Dedifferentiated amniotic fluid mesenchymal stem cell (primary cell): ENCODE measurements around the gene ACLY.
A peak's percentile ranks its signal among the peaks of the same experiment; 100 is the strongest.
"Not testable (repeated sequence)": the region's sequence is repeated elsewhere in the genome, so short reads cannot be mapped to it uniquely, and the experiment has no call there.

Source experiments
- DNase-seq: peaks from one replicate; pipeline ENCODE4 v3.0.0-alpha.2; 2016; ENCODE audit errors: extremely low spot score

The ACLY gene

GRCh38 chr17:41912925-41913324 is 5.8 kb downstream of the ACLY start:
- no peak for DNase-seq

GRCh38 chr17:41910701-41911391 is 7.9 kb downstream of the ACLY start:
- peak; percentile 87 for DNase-seq

GRCh38 chr17:41909088-41909487 is 9.7 kb downstream of the ACLY start:
- no peak for DNase-seq

- no peak for DNase-seq
Observed at GRCh38 chr17:41907633-41908539, 10.9 kb downstream of the ACLY start.

GRCh38 chr17:41907185-41907556 is 11.6 kb downstream of the ACLY start:
- no peak for DNase-seq

- DNase-seq: no peak
Observed at GRCh38 chr17:41906465-41907184, 12.1 kb downstream of the ACLY start.

GRCh38 chr17:41905172-41905571 is 13.6 kb downstream of the ACLY start:
- no peak for DNase-seq

- DNase-seq: no peak
Observed at GRCh38 chr17:41904242-41904841, 14.4 kb downstream of the ACLY start.

GRCh38 chr17:41901646-41902045 is 17.1 kb downstream of the ACLY start:
- no peak for DNase-seq

- DNase-seq: no peak
Observed at GRCh38 chr17:41896726-41897125, 22.0 kb downstream of the ACLY start.

GRCh38 chr17:41895617-41896016 is 23.1 kb downstream of the ACLY start:
- no peak for DNase-seq

- DNase-seq: peak; percentile 79
Observed at GRCh38 chr17:41894791-41895331, 23.9 kb downstream of the ACLY start.

- no peak for DNase-seq
Observed at GRCh38 chr17:41893384-41893783, 25.4 kb downstream of the ACLY start.

GRCh38 chr17:41892021-41892376 is 26.8 kb downstream of the ACLY start:
- DNase-seq: no peak

GRCh38 chr17:41891135-41892020 is 27.4 kb downstream of the ACLY start:
- DNase-seq: no peak

- no peak for DNase-seq
Observed at GRCh38 chr17:41888332-41888965, 30.3 kb downstream of the ACLY start.

- no peak for DNase-seq
Observed at GRCh38 chr17:41885733-41886132, 33.0 kb downstream of the ACLY start.

GRCh38 chr17:41882756-41883155 is 36.0 kb downstream of the ACLY start:
- no peak for DNase-seq

GRCh38 chr17:41880130-41880529 is 38.6 kb downstream of the ACLY start:
- no peak for DNase-seq

GRCh38 chr17:41874293-41874670 is 44.5 kb downstream of the ACLY start:
- not testable (repeated sequence) for DNase-seq
